ENCODE data around the gene NXPH1.
"Not testable (repeated sequence)": the region's sequence is repeated elsewhere in the genome, so short reads cannot be mapped to it uniquely, and the experiment has no call there.

Gene NXPH1

GRCh38 chr7:8724080-8724718 lies 290.8 kb downstream of the NXPH1 start:
- TF ChIP-seq CTCF (IDR thresholded peaks at IDR 0.05; ENCODE audit: low read depth, low read length) = no peak
- no peak for DNase-seq (ENCODE audit: extremely low read depth, low read depth)

- not testable (repeated sequence) for DNase-seq (ENCODE audit: extremely low read depth, low read depth)
Observed at GRCh38 chr7:8731756-8732155, 298.3 kb downstream of the NXPH1 start.

GRCh38 chr7:8739837-8740236 lies 306.4 kb downstream of the NXPH1 start:
- DNase-seq (ENCODE audit: extremely low read depth, low read depth) = no peak

DNA sequence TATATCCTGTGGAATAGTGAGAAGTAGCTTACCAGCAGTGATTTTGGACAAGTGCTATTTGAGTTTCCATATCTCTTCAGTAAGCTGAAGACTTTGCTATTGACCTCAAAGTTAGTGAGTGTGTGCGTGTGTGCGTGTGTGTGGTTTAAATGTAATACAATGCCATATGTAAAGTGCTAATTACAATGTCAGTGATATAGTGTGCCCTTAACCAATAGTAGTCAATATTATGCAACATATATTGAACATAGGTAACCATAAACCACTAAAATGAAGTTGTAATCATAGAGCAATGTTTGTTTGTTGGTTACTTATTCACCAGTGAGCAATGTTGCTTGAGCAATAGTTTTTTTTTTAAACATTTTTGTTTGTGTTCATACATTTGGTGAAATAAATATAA lies 309.4 kb downstream of the NXPH1 start:
- TF ChIP-seq CTCF (IDR thresholded peaks at IDR 0.05; ENCODE audit: low read depth, low read length) = no peak
- no peak for DNase-seq (ENCODE audit: extremely low read depth, low read depth)

More at GRCh38 chr7:8739837-8740236, 306.4 kb downstream of the NXPH1 start:
- no peak for TF ChIP-seq CTCF (IDR thresholded peaks at IDR 0.05; ENCODE audit: low read depth, low read length)

GRCh38 chr7:8747338-8747737 lies 313.9 kb downstream of the NXPH1 start:
- no peak for DNase-seq (ENCODE audit: extremely low read depth, low read depth)
- TF ChIP-seq CTCF (IDR thresholded peaks at IDR 0.05; ENCODE audit: low read depth, low read length) = no peak

DNA sequence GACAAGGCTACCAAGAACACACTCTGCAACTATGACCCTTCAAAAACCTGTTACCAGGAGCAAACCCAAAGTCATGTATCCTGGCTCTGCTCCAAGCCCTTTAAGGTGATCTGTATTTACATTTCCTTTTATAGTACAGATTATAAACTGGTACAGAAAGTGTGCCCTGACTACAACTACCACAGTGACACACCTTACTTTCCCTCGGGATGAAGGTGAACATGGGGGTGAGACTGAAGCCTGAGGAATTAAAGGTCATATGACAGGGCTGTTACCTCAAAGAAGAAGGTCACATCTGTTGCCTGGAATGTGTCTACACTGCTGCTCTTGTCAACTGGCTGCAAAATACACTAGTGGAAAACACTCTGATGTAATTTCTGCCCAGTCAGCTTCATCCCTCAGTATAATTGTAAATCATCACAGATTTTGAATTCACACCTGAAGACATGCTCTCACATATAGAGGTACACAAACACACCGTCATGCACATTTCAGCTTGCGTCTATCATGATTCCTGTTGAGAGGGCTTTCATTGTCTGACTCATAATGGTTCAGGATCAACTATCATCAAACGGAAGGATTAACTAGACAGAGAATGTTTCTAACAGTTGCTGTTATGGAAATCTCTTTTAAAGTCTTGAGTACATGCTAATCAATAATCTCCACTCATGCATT lies 318.3 kb downstream of the NXPH1 start:
- DNase-seq (ENCODE audit: extremely low read depth, low read depth) = no peak
- TF ChIP-seq CTCF (IDR thresholded peaks at IDR 0.05; ENCODE audit: low read depth, low read length) = no peak

DNA sequence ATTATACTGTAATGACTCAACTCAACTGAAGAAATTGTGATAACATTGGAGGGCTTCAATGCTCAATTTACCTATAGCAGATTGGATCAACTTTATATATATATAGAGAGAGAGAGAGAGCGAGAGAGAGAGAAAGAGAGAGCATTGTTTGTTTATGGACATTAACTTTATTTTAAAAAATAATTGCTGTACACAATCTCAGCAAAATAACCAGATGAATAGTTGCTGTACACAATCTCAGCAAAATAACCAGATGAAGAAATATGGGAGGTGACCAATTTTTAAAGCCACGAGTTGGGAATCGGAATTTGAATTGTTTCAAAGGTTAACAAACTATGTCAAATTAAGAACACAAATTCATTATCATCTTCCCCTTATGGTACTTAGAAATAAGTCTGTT lies 319.9 kb downstream of the NXPH1 start:
- no peak for DNase-seq (ENCODE audit: extremely low read depth, low read depth)
- TF ChIP-seq CTCF (IDR thresholded peaks at IDR 0.05; ENCODE audit: low read depth, low read length) = no peak

- no peak for TF ChIP-seq CTCF (IDR thresholded peaks at IDR 0.05; ENCODE audit: low read depth, low read length)
- no peak for DNase-seq (ENCODE audit: extremely low read depth, low read depth)
Observed at GRCh38 chr7:8761731-8762130, 328.3 kb downstream of the NXPH1 start.

Data from AG09319 (cell line).